HT1080 (cell line): ENCODE data around the gene MOV10L1. TPM values are rescaled to one million over a fixed set of nuclear protein-coding genes. Genes with fewer than 3 reads are reported as not detected.
"Not testable (repeated sequence)": the region's sequence is repeated elsewhere in the genome, so short reads cannot be mapped to it uniquely, and the experiment has no call there.

ENCODE experiments used
- DNase-seq: peaks from one replicate; pipeline ENCODE4 v3.0.0-alpha.2; 2015; ENCODE audit warnings: low read depth
- total RNA-seq: library from RNA; depleted of rRNA; stranded (reverse); fragments of >200 nt; shearing (Covaris generic); gene quantifications from 2 replicates; pipeline ENCODE4 v1.2.3, GENCODE V29; 2014

MOV10L1 gene
- total RNA-seq, 1 experiment from 2014 or later, result not detected

DNA sequence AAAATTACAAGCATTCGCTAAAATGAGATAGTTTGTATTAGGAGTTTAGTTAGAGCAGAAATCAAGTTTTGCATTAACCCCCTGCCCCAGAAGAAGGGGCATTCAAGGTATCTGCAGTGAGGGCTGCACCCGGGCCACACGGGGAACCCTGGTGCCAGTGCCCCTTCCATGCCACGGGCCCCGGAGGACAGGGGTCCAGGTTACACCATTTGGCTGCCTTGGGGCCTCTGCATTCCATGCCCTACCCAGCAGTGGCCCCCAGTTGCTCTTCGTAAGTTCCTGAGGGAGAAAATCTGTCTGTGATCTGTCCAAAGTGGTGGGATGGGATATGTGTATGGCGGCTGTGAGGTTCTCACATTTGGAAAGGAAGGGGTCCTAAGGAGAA is 63.9 kb downstream of the MOV10L1 start:
- no peak for DNase-seq

DNA sequence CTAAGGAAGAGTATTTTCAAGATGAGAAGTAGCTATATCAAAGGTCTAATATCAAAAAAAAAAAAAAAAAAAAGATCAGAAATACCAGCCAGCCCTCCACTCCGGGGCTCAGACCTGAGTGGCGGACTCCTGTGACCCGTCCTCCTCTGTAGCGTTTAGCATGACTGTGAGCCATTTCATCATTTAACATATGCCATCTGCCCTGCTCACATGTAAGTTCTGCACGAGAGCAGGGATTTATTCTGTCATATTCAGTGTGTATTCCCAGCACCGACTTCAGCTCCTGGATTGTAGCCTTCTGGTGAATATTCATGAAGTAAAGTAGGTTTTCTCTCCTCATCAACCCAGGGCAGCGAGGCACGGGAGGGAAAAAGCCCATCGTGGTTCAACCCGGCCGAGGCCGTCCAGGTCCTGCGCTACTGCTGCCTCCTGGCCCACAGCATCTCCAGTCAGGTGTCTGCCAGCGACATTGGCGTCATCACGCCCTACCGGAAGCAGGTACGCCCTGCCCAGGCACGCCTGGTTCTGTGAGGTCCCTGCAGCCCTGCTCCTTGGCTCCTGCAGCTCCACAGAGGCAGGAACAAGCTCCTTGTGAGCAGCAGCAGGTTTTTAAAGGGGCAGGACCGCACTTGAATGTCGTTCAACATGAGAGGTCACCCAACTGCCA is 68.0 kb downstream of the MOV10L1 start:
- DNase-seq, result no peak

DNA sequence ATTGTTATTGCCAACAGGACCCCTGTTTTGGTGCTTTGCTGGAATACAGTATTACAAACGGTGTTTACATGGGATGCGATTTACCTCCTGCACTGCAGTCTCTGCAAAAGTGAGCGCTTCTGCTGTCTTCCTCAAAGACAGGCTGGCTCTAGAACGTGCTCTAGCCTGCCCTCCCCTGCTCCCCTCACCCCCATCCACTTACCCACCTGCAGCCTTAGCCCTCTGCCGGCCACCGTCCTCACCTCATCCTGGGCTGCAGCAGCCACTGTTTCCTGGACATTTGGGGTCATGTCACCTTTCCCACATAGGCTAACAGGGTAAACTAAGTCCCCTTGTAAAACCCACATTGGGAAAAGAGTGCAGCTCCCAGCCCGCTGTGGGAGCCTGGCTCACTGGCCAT is 71.1 kb downstream of the MOV10L1 start:
- DNase-seq, result no peak

DNA sequence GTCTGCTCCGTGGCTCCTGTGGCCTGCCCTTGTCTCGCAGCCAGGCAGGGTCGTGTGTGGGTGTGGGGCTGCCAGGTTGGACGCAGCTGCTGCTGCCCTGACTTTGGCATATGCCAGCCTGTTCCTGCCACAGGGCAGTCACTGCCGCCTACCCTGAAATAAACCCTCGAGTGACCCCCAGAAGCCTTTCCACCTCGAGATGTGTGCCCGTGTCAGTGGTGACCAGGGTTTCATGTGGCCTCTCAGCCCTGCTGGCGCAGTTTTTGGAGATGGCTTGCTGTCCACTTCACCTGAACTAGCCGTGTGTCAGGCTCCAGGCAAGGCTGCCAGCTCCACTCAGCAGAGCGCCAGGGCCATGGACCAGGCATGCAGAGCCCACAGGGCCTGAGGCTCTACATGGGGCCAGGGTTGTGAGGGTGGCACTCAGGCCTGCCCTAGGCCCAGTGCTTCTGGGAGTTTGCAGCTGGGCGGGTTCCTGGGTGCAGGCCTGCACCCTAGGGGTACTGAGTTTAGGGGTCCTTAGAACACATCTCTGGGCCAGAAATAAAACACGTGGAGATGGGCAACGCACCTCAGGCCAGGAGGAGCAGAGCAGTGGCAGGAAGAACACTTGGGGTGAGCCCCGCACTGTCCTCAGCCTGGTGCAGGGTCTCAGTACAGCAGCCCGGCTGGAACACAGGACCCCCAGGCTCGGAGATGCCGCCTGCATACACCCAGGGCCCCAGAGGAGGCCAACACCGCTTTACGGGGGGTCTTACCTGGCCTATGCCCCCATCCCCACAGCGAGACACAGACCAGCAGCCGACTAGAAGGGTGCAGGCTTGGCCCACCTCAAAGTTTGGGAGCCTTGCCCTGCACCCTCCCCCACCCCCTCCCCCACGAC is 71.9 kb downstream of the MOV10L1 start:
- no peak for DNase-seq

DNA sequence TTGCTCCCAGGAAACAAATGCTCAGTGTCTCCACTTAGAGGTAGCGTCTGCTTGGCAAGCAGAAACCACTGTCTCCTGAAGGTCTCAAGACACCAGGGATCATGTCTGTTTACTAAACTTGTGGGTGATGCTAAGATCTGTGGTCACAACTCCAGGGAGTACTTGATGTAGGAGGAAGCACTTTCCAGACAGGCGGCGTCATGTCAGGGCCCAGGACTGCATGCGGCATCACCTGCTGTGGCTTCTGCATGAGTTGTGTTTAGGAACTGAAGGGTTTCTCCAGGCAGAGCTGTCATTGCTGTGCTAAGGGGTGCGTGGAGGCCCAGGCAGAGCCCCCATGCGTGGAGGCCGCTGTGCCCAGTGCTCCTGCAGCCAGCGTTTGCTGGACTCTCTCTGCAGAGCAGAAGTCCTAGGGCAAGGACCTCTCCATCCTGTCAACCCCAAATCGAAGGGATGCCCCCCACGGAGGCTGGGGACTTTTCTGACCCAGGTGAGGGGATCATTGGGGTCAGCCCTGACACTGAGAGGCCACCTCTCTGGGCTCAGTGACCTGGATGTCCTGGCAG is 72.7 kb downstream of the MOV10L1 start:
- DNase-seq, result no peak

DNA sequence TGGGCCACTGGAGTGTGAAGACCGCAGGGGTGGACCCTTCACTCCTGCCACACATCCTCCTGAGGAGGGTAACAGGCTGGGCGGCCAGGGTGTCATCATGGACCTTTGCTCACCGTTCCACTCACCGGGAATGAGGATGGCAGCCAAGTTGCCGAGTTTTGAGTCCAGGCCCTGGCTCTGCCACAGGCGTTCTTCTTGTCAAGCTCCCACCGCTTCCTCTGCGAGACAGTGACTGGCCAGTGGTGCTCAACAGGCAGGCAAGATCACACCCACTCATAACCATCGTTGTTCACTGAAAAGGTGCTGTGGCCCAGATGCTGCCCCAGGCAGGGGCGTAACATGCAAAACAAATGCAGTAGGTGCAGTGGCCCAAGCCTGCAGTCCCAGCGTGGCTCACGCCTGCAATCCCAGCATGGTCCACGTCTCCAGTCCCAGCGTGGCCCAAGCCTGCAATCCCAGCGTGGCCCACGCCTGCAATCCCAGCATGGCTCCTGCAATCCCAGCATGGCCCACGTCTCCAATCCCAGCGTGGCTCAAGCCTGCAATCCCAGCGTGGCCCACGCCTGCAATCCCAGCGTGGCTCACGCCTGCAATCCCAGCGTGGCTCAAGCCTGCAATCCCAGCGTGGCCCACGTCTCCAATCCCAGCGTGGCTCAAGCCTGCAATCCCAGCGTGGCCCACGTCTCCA is 75.8 kb downstream of the MOV10L1 start:
- DNase-seq, result no peak

DNA sequence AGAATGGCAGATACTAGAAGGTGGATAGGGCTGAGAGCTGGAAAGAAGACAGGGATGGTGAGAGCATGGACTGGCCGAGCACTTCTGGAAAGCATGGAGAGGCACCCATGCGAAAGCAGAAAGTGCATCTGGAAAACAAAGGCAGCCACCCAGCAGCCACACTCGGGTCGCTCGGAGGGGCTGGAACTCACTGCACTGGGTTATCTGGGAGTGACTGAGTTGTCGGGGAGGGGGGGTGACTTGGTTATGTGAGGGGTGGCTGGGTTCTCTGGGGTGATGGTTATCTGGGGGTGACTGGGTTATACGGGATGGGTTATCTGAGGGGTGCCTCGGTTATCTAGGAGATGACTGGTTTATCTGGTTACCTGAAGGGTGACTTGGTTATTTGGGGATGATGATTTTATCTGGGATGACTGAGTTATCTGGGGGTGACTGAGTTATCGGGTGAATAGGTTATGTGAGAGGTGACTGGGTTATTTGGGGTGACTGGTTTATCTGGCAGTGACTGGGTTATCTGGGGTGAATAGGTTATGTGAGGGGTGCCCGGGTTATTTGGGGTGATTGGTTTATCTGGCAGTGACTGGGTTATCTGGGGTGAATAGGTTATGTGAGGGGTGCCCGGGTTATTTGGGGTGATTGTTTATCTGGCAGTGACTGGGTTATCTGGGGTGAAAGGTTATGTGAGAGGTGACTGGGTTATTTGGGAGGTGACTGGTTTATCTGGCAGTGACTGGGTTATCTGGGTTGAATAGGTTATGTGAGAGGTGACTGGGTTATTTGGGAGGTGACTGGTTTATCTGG is 78.1 kb downstream of the MOV10L1 start:
- DNase-seq, result no peak

DNA sequence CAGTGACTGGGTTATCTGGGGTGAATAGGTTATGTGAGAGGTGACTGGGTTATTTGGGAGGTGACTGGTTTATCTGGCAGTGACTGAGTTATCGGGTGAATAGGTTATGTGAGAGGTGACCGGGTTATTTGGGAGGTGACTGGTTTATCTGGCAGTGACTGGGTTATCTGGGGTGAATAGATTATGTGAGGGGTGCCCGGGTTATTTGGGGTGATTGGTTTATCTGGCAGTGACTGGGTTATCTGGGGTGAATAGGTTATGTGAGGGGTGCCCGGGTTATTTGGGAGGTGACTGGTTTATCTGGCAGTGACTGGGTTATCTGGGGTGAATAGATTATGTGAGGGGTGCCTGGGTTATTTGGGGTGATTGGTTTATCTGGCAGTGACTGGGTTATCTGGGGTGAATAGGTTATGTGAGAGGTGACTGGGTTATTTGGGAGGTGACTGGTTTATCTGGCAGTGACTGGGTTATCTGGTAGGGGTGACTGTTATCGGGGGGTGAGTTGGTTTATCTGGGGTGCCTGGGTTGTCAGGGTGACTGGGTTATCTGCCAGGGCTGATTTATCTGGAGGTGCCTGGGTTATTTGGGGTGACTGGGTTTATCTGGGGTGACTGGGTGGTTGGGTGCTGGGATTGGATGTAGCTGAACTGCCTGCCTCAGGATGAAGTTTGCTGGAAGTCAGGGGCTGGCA is 78.8 kb downstream of the MOV10L1 start:
- not testable (repeated sequence) for DNase-seq

DNA sequence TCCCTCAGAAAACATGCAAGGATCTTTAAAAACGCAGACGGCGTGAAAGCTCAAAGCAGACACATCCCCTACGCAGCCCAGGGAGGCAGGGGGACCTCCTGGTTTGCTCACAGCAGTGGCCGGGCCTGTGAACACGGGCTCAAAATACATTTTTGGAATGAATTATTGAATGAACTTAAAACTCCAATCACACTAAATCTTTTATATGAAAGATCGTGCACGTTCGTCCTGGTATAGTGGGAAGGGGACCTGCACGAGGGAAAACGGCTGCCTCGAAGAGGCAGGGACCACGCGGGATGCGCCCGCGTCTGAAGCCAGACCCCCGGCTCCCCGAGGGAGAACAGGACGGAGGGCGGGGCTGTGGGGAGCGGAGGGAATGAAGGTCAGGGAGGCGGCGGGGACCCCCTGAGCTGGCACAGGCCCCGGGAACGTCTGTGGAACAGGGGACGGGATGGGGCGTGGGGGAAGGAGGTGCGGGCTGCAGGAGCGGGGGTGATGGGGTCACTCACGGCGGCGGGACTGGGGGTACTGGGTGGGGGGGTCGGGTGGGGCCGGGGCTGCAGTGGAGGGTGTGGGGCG is 79.5 kb downstream of the MOV10L1 start:
- no peak for DNase-seq

DNA sequence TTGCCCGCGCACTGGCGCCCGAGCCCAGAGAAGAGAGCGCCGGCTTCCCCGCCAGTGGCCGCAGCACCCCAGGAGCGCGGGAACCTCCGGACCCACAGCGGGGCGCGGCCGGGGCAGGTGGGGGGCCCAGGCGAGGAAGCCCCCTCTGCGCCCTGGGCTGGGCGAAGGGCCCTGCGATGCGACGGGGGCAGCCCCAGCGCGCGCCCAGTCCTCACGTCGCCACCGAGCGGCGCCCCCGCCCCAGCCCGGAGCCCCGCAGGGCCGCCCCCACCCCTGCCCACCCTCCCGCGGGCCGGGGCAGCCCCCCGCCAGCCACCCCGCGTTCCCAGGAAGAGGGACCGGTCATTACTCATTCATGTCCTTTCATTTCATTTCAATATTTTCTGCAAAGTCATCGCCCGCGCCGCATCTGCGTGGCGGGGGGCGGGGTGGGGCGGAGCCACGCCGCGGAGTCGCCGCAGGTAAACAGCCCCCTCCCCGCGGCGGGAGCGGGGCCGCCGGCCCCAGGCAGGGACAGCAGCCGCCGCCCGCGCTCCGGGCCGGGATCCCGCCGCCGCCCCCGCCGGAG is 80.1 kb downstream of the MOV10L1 start:
- DNase-seq, result no peak

DNA sequence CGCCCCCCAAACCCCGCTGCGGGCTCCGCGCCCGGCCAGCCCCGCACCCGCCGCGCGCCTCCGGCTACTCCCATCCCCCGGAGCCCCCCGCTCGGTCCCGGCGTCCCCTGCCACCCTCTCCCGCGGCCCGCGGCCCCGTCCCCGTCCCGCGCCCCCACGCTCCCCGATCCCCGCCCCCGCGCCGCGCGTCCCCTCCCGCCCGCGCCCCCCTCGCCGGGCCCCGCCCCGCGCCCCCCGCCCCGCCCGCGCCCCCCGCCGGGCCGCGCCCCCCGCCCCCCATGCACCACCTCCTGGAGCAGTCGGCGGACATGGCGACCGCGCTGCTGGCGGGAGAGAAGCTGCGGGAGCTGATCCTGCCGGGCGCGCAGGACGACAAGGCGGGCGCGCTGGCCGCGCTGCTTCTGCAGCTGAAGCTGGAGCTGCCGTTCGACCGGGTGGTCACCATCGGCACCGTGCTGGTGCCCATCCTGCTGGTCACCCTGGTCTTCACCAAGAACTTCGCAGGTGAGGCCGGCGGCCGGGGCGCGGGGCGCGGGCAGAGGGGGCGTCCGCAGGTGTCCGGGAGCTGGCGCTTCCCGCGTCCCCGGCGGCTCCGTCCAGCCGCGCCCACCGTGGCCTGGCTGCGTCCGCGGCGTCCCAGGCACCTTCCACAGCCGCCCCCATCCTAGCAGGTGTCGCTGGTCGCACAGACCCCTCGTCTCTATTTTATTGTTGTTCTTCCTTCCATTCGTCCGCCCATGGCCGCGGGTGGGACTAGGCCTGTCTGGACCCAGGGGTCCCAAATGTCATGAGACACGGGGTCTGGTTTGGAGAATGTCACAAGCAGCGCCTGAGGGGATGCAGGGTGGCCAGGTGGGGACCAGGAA is 80.9 kb downstream of the MOV10L1 start, which contains the start of gene PANX2:
Gene PANX2, plus strand, starts transcription at position 279 of the 866 bp plus-strand sequence. Its CDS starts 0 bp downstream, at position 279.
- no peak for DNase-seq

DNA sequence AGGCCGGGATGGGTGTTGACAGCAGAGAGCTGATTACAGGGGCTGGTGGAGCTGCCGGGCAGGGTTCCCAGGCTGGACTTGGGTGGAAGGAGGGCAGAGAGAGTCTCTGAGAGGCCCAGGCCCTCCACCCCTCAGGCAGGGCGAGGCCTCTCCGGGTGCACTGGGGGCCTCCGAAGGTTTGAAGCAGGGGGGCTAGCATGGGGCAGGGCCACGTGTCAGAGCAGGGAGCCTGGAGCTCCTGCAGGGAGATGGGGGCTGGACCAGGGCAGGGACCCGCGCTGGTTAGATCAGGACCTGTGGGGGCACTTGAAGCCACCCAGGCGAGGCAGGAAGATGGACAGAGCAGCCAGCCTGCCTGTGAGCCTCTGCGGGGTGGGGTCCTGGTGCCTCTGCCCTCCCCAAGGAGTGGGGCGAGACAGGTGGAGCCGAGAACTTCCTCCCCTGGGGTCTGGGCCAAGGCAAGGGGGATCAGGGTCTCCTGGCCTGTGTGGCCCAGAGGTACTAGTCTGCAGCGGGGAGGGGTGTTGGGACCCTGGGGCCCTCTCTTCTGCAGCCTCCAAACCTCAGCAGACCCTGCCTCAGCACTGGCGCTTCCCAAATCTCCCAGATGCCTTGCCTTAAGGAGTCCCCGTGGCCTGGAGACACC is 81.6 kb downstream of the MOV10L1 start:
- DNase-seq, result no peak

DNA sequence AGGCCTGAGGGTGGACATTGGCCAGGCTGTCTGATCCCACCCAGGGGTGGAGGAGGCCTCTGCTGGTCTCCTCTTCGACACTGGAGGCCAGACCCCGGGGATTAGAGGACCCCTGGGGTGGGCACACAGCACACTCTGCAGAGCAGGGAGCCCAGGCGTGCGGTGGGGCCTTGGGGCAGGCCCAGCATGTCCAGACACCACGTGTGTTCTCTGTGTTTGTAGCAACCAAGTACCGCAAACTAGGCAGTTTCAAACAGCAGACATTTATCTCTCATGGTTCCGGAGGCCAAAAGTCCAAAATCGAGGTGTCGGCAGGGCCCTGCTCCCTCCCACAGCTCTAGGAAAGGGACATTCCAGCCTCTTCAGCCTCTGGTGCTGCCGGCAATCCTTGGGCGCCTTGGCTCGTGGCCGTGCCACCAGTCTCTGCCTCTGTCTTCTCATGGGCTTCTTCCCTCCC is 82.2 kb downstream of the MOV10L1 start:
- no peak for DNase-seq

DNA sequence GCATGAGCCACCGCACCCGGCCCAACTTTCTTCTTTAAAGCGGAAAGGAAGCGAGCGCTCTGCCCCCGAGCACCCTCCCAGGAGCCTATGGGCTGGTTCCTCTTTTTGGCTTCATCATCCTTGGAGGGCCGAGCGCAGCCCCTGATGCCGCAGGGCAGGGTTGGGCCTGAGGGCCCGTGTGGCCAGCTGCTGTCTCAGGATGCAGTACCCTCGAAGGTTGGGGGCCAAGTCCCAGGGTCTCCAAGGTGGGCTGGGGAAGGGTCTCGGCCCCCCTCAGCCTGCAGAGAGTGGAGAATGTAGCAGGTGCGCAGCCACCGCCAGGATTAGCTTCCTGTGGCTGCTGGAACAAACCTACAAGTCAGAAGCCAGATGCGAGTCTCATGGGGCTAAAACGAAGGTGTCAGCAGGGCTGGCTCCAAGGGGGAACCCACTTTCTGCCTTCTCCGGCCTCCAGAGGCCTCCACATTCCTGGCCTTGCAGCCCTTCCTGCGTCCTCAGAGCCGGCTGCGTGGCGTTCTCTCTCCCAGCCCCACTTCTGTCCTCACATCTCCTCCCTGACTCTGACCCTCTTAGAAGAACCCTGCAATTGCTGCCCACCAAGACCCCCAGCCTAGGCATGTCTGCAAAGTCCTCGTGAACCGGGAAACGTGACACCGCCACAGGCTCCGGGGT is 83.6 kb downstream of the MOV10L1 start:
- DNase-seq, result no peak

DNA sequence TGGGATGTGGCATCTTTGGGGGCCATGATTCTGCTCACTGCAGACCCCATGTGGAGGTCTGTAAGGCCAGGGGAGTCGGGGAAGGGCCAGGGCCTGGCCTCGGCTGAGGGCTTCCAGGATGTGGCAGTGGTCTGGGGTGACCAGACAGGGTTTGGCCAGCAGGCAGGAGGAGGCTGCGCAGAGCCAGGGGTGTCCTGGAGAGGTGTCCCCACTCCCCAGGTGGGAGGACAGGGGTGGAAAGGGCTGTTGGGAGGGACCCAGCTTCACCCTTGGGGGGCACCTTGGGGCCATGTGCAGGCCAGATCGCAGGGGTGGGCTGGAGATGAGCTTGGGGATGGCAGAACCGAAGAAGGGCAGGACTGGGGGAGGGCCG is 84.2 kb downstream of the MOV10L1 start:
- no peak for DNase-seq

DNA sequence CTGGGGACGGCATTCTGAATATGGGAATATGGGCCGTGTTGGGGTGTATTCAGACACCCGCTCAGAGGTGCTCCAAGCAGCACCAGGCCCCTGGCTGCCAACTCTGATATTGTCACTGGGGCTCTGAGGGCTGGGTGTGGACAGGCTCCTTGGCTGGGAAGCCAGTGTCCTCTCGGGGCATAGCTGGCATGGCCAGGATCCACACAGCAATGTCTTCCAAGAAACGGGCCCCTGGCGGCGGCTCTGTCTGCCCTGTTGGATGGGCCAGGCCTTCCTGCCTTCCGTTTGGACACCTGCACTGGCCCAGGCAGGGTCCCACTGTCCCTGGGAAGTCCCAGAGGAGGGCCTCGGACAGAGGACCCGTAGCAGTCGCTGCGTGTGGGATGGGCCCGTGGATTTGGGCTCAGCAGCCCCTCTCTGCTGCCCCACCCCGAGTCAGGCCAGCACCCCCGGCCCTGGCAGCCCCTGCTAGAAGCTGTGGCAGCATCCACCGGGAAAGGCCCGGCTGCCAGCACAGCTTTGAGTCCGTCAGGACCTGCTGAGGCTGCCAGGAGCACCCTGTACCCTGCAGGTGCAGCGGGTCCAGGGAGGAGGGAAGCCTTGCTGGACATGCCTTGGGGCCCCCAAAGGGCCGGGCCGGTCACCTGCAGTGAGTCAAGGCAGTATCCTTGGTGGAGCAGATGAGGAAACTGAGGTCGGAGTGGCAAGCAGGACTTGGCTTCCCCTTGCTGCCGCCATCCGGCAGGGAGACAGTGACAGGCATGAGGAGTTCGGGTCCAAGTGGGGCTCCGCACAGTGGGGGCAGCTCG is 84.8 kb downstream of the MOV10L1 start:
- no peak for DNase-seq

DNA sequence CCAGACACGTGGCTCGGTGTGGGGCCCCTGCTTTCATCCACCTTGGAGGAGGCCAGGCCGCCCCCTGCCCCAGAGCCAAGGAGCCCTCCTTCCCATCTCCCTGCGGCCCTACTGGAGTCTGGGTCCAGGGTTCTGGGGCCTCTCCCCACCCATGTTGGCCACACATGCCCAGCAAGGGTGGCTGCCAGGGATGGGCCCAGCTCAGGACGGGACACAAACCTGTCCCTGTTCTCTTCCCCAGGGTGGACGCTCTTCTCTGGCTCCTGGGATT is 85.3 kb downstream of the MOV10L1 start:
- DNase-seq, result no peak
